ENCODE measurements around the gene GDPGP1. TPM values are rescaled to one million over a fixed set of nuclear protein-coding genes. Genes with fewer than 3 reads are reported as not detected.

Gene GDPGP1
- total and polyA plus RNA-seq, 2 experiments from 2014 or later = 0.61 to 3.8 TPM

DNA sequence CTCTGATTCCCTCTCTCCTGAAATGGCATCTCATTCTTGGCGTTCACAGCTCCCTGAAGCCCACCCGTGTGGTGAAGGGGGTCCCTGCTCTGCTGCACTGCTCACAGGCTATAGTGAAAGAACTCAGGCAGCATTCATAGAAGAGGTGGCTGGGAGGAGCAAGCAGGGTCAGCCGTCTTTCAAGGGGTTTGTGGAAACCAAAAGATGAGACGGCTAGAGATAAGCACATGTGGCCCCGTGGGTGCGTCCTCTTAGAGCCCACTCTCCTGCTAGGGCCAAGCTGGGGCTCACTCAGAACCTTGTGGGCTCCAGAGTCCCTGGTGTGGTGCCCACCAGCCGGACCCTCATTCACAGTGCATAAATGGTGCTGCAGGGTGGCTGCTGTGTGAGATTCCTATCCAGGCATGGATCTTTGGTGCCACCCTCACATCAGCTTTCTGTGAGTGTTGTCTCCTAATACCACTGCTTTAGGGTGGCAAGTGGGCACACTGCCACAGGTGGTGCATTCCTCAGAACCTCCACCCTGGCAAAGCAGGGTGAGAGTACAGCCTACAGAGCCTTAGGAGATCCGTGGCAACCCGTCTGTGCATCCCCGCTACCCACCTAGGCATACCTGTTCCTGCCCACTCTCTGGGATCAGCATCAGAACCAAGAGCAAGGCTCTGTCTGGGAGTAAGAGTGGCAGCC, 44.1 kb upstream of the GDPGP1 start:
- Histone ChIP-seq H3K4me2 (no peak overlapping the region), H3F3A (replicated peaks; ENCODE audit: low read depth) (peaks cover 6% of the 10 kb centered on the region; the same call in 1 of the 2 replicates), H2AFZ (no peak overlapping the region), H3K27me3 (ENCODE audit: insufficient read depth) (no peaks in the 10 kb centered on the region), H3K4me3 (no peak overlapping the region), H4K20me1 (replicated peaks; ENCODE audit: insufficient read depth) (no peaks in the 10 kb centered on the region), H3K4me1 (ENCODE audit: insufficient read depth) (peaks cover 4% of the 10 kb centered on the region; the same call in 1 of the 2 replicates), H3K27ac (ENCODE audit: low read depth) (no peak overlapping the region), H3K36me3 (ENCODE audit: insufficient read depth) (no peaks in the 10 kb centered on the region), H3K79me2 (replicated peaks; ENCODE audit: insufficient read depth) (no peaks in the 10 kb centered on the region), H3K9me2 (ENCODE audit: insufficient read depth) (no peaks in the 10 kb centered on the region)
- ATAC-seq (no peak), DNase-seq (ENCODE audit: low spot score) (no peak)
- Mint-ChIP-seq H3K9me3 (no peaks in the 10 kb centered on the region), H3K27ac (no peak overlapping the region), H3K4me3 (no peak overlapping the region), H3K4me1 (peaks cover 23% of the 10 kb centered on the region), H3K27me3 (ENCODE audit: insufficient read depth, low read depth, poor library complexity) (peaks cover 12% of the 10 kb centered on the region), H3K36me3 (ENCODE audit: low read depth) (no peaks in the 10 kb centered on the region)
- TF ChIP-seq, protein P1, sequence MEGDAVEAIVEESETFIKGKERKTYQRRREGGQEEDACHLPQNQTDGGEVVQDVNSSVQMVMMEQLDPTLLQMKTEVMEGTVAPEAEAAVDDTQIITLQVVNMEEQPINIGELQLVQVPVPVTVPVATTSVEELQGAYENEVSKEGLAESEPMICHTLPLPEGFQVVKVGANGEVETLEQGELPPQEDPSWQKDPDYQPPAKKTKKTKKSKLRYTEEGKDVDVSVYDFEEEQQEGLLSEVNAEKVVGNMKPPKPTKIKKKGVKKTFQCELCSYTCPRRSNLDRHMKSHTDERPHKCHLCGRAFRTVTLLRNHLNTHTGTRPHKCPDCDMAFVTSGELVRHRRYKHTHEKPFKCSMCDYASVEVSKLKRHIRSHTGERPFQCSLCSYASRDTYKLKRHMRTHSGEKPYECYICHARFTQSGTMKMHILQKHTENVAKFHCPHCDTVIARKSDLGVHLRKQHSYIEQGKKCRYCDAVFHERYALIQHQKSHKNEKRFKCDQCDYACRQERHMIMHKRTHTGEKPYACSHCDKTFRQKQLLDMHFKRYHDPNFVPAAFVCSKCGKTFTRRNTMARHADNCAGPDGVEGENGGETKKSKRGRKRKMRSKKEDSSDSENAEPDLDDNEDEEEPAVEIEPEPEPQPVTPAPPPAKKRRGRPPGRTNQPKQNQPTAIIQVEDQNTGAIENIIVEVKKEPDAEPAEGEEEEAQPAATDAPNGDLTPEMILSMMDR (conservative IDR thresholded peaks at IDR 0.05; ENCODE audit: low read depth in 2 of 2) = no peak
- TF ChIP-seq ZNF331 (CRISPR knock-in tag; IDR thresholded peaks at IDR 0.05; ENCODE audit: low read depth) = no peak
- no peak for TF ChIP-seq STAT1 (IDR thresholded peaks at IDR 0.05; ENCODE audit: unreplicated experiment)
- TF ChIP-seq, protein P2, sequence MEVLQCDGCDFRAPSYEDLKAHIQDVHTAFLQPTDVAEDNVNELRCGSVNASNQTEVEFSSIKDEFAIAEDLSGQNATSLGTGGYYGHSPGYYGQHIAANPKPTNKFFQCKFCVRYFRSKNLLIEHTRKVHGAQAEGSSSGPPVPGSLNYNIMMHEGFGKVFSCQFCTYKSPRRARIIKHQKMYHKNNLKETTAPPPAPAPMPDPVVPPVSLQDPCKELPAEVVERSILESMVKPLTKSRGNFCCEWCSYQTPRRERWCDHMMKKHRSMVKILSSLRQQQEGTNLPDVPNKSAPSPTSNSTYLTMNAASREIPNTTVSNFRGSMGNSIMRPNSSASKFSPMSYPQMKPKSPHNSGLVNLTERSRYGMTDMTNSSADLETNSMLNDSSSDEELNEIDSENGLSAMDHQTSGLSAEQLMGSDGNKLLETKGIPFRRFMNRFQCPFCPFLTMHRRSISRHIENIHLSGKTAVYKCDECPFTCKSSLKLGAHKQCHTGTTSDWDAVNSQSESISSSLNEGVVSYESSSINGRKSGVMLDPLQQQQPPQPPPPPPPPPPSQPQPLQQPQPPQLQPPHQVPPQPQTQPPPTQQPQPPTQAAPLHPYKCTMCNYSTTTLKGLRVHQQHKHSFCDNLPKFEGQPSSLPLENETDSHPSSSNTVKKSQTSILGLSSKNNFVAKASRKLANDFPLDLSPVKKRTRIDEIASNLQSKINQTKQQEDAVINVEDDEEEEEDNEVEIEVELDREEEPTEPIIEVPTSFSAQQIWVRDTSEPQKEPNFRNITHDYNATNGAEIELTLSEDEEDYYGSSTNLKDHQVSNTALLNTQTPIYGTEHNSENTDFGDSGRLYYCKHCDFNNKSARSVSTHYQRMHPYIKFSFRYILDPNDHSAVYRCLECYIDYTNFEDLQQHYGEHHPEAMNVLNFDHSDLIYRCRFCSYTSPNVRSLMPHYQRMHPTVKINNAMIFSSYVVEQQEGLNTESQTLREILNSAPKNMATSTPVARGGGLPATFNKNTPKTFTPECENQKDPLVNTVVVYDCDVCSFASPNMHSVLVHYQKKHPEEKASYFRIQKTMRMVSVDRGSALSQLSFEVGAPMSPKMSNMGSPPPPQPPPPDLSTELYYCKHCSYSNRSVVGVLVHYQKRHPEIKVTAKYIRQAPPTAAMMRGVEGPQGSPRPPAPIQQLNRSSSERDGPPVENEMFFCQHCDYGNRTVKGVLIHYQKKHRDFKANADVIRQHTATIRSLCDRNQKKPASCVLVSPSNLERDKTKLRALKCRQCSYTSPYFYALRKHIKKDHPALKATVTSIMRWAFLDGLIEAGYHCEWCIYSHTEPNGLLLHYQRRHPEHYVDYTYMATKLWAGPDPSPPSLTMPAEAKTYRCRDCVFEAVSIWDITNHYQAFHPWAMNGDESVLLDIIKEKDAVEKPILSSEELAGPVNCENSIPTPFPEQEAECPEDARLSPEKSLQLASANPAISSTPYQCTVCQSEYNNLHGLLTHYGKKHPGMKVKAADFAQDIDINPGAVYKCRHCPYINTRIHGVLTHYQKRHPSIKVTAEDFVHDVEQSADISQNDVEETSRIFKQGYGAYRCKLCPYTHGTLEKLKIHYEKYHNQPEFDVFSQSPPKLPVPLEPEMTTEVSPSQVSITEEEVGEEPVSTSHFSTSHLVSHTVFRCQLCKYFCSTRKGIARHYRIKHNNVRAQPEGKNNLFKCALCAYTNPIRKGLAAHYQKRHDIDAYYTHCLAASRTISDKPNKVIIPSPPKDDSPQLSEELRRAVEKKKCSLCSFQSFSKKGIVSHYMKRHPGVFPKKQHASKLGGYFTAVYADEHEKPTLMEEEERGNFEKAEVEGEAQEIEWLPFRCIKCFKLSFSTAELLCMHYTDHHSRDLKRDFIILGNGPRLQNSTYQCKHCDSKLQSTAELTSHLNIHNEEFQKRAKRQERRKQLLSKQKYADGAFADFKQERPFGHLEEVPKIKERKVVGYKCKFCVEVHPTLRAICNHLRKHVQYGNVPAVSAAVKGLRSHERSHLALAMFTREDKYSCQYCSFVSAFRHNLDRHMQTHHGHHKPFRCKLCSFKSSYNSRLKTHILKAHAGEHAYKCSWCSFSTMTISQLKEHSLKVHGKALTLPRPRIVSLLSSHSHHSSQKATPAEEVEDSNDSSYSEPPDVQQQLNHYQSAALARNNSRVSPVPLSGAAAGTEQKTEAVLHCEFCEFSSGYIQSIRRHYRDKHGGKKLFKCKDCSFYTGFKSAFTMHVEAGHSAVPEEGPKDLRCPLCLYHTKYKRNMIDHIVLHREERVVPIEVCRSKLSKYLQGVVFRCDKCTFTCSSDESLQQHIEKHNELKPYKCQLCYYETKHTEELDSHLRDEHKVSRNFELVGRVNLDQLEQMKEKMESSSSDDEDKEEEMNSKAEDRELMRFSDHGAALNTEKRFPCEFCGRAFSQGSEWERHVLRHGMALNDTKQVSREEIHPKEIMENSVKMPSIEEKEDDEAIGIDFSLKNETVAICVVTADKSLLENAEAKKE (CRISPR knock-in tag; IDR thresholded peaks at IDR 0.05) = no peak
